Measurements from ENCODE around the gene GNA12. TPM values are rescaled to one million over a fixed set of nuclear protein-coding genes. Genes with fewer than 3 reads are reported as not detected.
"Not testable (repeated sequence)": the region's sequence is repeated elsewhere in the genome, so short reads cannot be mapped to it uniquely, and the experiment has no call there.

The GNA12 gene
- total and polyA plus RNA-seq, 5 donors from 2014 or later: 5.0 to 29.1 (median 7.9) TPM

DNA sequence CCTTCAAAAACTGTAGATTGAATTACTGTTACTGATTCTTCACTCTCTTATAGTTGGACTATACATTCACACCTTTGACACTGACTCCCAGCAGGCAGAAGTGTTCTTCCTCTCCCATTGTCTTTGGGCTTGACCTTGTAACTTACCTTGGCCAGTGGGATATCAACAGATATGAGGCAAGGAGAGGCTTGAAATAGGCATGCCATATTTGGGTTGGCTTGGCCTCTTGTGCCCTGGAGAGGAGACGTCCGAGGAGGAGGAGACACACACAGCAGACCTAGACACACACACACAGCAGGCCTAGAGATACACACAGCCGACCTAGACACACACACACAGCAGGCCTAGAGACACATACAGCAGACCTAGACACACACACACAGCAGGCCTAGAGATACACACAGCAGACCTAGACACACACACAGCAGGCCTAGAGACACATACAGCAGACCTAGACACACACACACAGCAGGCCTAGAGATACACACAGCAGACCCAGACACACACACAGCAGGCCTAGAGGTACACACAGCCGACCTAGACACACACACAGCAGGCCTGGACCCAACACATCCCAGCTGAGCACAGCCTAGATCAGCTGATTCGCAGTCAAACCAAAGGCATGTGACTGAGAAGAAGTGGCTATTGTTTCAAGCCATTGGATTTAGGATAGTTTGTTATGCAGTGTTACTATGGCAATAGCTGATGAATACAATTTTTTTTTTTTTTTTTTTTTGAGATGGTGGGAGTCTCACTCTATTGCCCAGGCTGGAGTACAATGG is 12.5 kb upstream of the GNA12 start:
- Mint-ChIP-seq H3K9me3 (peaks cover 0 to 1% (median 0%) of the 10 kb centered on the region in 7 donors), H3K27me3 (no peaks in the 10 kb centered on the region), H3K4me1 (peaks cover 0 to 7% (median 4%) of the 10 kb centered on the region in 4 donors), H3K36me3 (peaks cover 21% of the 10 kb centered on the region), H3K27ac (peak overlapping the region in 1 of 3 donors; percentile 39), H3K4me3 (no peak overlapping the region)
- peaks cover 4% of the 10 kb centered on the region for H3K4me1 ChIP-seq (ENCODE audit: control insufficient read depth, insufficient read depth, low read length, poor library complexity, severe bottlenecking)
- H3K4me3 ChIP-seq (ENCODE audit: low read depth, low read length): no peak overlapping the region
- H3K27me3 ChIP-seq (ENCODE audit: control insufficient read depth, insufficient read depth, low read length): no peaks in the 10 kb centered on the region
- H3K27ac ChIP-seq (ENCODE audit: insufficient read depth, low read length, poor library complexity, severe bottlenecking): no peak overlapping the region
- DNase-seq (no peak), ATAC-seq (ENCODE audit: low read depth in 2 of 2) (no peak)
- no peaks in the 10 kb centered on the region for H3K9me3 ChIP-seq (ENCODE audit: control insufficient read depth in 2 of 2, low read length in 2 of 2)
- H3K36me3 ChIP-seq (ENCODE audit: control insufficient read depth, insufficient read depth, low read length): no peaks in the 10 kb centered on the region

DNA sequence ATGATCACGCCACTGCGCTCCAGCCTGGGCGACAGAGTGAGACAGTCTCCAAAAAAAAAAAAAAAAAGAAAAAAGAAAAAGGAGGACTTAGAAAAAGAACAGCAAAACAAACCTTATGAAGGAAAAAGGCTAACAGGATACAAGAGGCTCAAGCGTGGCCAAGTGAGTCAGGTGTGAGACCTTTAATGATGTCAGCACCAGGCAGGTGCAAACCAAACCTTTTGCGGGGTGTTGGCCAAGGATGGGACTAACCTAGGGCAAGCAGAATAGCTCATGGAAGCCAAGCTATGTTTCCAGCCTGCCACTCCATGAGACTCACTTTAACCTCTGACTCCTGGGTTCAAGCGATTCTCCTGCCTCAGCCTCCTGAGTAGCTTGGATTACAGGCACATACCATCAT is 11.3 kb upstream of the GNA12 start:
- no peak overlapping the region for H3K4me3 ChIP-seq (ENCODE audit: low read depth, low read length)
- no peak overlapping the region for H3K27ac ChIP-seq (ENCODE audit: insufficient read depth, low read length, poor library complexity, severe bottlenecking)
- no peaks in the 10 kb centered on the region for H3K27me3 ChIP-seq (ENCODE audit: control insufficient read depth, insufficient read depth, low read length)
- Mint-ChIP-seq H3K27ac (no peak overlapping the region), H3K4me3 (no peak overlapping the region), H3K36me3 (peaks cover 17% of the 10 kb centered on the region), H3K9me3 (peaks cover 0 to 1% (median 0%) of the 10 kb centered on the region in 7 donors), H3K4me1 (peaks cover 0 to 13% (median 5%) of the 10 kb centered on the region in 4 donors), H3K27me3 (no peaks in the 10 kb centered on the region)
- H3K9me3 ChIP-seq (ENCODE audit: control insufficient read depth in 2 of 2, low read length in 2 of 2): no peaks in the 10 kb centered on the region
- ATAC-seq (ENCODE audit: low read depth in 2 of 2) (no peak), DNase-seq (no peak)
- no peaks in the 10 kb centered on the region for H3K36me3 ChIP-seq (ENCODE audit: control insufficient read depth, insufficient read depth, low read length)
- peaks cover 8% of the 10 kb centered on the region for H3K4me1 ChIP-seq (ENCODE audit: control insufficient read depth, insufficient read depth, low read length, poor library complexity, severe bottlenecking)

DNA sequence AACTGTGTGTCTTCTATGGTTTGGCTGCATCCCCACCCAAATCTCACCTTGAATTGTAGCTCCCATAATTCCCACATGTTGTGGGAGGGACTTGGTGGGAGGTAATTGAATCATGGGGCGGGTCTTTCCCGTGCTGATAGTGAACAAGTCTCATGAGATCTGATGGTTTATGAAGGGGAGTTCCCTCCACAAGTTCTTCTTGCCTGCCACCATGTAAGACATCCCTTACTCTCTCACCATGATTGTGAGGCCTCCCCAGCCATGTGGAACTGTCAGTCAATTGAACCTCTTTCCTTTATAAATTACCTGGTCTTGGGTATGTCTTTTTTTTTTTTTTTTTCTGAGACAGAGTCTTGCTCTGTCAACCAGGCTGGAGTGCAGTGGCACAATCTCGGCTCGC is 9.4 kb upstream of the GNA12 start:
- not testable (repeated sequence) for H3K36me3 ChIP-seq (ENCODE audit: control insufficient read depth, insufficient read depth, low read length); H3K27ac ChIP-seq (ENCODE audit: insufficient read depth, low read length, poor library complexity, severe bottlenecking); H3K9me3 Mint-ChIP-seq; ATAC-seq (ENCODE audit: low read depth in 2 of 2); H3K27me3 ChIP-seq (ENCODE audit: control insufficient read depth, insufficient read depth, low read length); H3K27ac Mint-ChIP-seq; H3K4me1 ChIP-seq (ENCODE audit: control insufficient read depth, insufficient read depth, low read length, poor library complexity, severe bottlenecking); DNase-seq; H3K4me3 Mint-ChIP-seq; H3K4me3 ChIP-seq (ENCODE audit: low read depth, low read length); H3K27me3 Mint-ChIP-seq; H3K9me3 ChIP-seq (ENCODE audit: control insufficient read depth in 2 of 2, low read length in 2 of 2)
- Mint-ChIP-seq H3K4me1 (peaks cover 0 to 13% (median 5%) of the 10 kb centered on the region in 4 donors), H3K36me3 (peaks cover 11% of the 10 kb centered on the region)

DNA sequence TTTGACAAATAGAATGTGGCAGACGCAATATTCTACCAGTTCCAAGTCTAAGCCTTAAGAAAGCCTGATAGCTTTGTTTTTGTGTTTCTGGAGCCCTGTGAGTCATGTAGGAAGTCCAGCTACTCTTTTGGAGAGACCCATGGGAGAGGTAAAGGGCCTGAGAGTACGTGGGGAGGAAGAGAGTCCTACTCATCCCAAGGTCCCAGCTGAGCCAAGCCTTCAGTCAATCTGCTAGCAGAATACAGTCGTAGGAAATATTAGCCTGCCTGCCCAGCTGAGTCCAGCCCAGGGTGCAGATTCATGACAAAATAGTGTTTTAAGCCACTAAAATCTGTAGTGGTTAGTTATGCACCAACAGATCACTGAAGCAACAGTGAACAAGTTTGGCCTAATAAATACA is 9.0 kb upstream of the GNA12 start:
- Mint-ChIP-seq H3K27me3 (no peaks in the 10 kb centered on the region), H3K4me1 (peaks cover 0 to 13% (median 5%) of the 10 kb centered on the region in 4 donors), H3K36me3 (peaks cover 14% of the 10 kb centered on the region), H3K9me3 (peaks cover 0 to 1% (median 0%) of the 10 kb centered on the region in 7 donors), H3K27ac (no peak overlapping the region), H3K4me3 (no peak overlapping the region)
- DNase-seq: no peak
- Histone ChIP-seq H3K36me3 (ENCODE audit: control insufficient read depth, insufficient read depth, low read length) (no peaks in the 10 kb centered on the region), H3K9me3 (ENCODE audit: control insufficient read depth in 2 of 2, low read length in 2 of 2) (no peaks in the 10 kb centered on the region), H3K27me3 (ENCODE audit: control insufficient read depth, insufficient read depth, low read length) (no peaks in the 10 kb centered on the region), H3K4me3 (ENCODE audit: low read depth, low read length) (no peak overlapping the region), H3K27ac (ENCODE audit: insufficient read depth, low read length, poor library complexity, severe bottlenecking) (no peak overlapping the region), H3K4me1 (ENCODE audit: control insufficient read depth, insufficient read depth, low read length, poor library complexity, severe bottlenecking) (peaks cover 8% of the 10 kb centered on the region)
- ATAC-seq (ENCODE audit: low read depth in 2 of 2): no peak

DNA sequence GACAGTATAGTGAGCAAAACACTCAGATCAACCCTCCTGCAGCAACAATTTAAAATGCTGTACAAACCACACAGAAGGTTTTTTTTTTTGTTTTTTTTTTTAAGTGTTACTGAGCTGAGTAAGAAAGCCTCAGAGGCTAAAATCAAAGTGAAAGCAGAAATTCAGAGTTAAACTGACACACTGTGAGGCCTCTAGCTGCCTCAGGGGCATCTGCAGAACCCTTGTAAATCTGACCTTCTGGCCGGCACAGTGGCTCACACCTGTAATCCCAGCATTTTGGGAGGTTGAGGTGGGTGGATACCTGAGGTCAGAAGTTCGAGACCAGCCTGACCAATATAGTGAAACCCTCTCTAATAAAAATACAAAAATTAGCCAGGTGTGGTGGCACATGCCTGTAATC is 7.4 kb upstream of the GNA12 start:
- peak overlapping the region; percentile 24 for H3K4me3 ChIP-seq (ENCODE audit: low read depth, low read length)
- ATAC-seq (ENCODE audit: low read depth in 2 of 2): peak; percentile 71
- H3K9me3 Mint-ChIP-seq: peaks cover 0 to 1% (median 0%) of the 10 kb centered on the region in 7 donors
- no peaks in the 10 kb centered on the region for H3K36me3 ChIP-seq (ENCODE audit: control insufficient read depth, insufficient read depth, low read length)
- H3K36me3 Mint-ChIP-seq: peaks cover 17% of the 10 kb centered on the region
- peaks cover 8% of the 10 kb centered on the region for H3K4me1 ChIP-seq (ENCODE audit: control insufficient read depth, insufficient read depth, low read length, poor library complexity, severe bottlenecking)
- peaks cover 0 to 11% (median 5%) of the 10 kb centered on the region in 4 donors for H3K4me1 Mint-ChIP-seq
- H3K27me3 Mint-ChIP-seq: no peaks in the 10 kb centered on the region
- H3K27ac Mint-ChIP-seq: peak overlapping the region; percentile 69 to 86 (median 72)
- peak overlapping the region in 3 of 4 donors; percentile 4 to 45 (median 22) for H3K4me3 Mint-ChIP-seq
- H3K27ac ChIP-seq (ENCODE audit: insufficient read depth, low read length, poor library complexity, severe bottlenecking): peak overlapping the region; percentile 61
- no peaks in the 10 kb centered on the region for H3K27me3 ChIP-seq (ENCODE audit: control insufficient read depth, insufficient read depth, low read length)
- peak in 1 of 3 donors; percentile 63 for DNase-seq
- no peaks in the 10 kb centered on the region for H3K9me3 ChIP-seq (ENCODE audit: control insufficient read depth in 2 of 2, low read length in 2 of 2)

DNA sequence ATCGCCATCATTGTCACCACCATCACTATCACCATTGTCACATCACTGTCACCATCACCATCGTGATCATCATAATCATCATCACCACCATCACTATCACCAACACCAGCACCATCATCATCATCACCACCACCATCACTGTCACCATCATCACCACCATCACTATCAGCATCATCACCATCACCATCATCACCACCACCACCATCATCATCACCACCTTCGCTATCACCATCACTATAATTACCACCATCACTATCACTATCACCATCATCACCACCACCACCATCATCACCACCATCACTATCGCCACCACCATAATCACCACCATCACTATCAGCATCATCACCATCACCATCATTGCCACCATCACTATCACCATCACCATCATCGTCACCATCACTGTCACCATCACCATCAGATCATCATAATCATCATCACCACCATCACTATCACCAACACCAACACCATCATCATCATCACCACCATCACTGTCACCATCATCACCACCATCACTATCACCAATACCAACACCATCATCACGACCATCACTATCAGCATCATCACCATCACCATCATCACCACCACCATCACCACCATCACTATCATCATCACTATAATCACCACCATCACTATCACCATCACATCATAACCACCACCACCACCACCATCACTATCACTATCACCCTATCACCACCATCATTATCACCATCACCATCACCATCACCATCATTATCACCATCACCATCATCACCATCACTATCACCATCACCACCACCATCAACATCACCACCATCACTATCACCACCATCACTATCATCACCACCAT is 6.0 kb upstream of the GNA12 start:
- H3K9me3 ChIP-seq (ENCODE audit: control insufficient read depth in 2 of 2, low read length in 2 of 2): no peaks in the 10 kb centered on the region
- peaks cover 8% of the 10 kb centered on the region for H3K4me1 ChIP-seq (ENCODE audit: control insufficient read depth, insufficient read depth, low read length, poor library complexity, severe bottlenecking)
- H3K36me3 ChIP-seq (ENCODE audit: control insufficient read depth, insufficient read depth, low read length): no peaks in the 10 kb centered on the region
- DNase-seq (no peak), ATAC-seq (ENCODE audit: low read depth in 2 of 2) (no peak)
- H3K4me3 ChIP-seq (ENCODE audit: low read depth, low read length): no peak overlapping the region
- H3K27ac Mint-ChIP-seq: no peak overlapping the region
- no peaks in the 10 kb centered on the region for H3K27me3 Mint-ChIP-seq
- H3K4me1 Mint-ChIP-seq: peaks cover 0 to 17% (median 9%) of the 10 kb centered on the region in 4 donors
- no peaks in the 10 kb centered on the region for H3K9me3 Mint-ChIP-seq
- H3K4me3 Mint-ChIP-seq: no peak overlapping the region
- H3K27me3 ChIP-seq (ENCODE audit: control insufficient read depth, insufficient read depth, low read length): no peaks in the 10 kb centered on the region
- H3K27ac ChIP-seq (ENCODE audit: insufficient read depth, low read length, poor library complexity, severe bottlenecking): no peak overlapping the region
- H3K36me3 Mint-ChIP-seq: peaks cover 13% of the 10 kb centered on the region

DNA sequence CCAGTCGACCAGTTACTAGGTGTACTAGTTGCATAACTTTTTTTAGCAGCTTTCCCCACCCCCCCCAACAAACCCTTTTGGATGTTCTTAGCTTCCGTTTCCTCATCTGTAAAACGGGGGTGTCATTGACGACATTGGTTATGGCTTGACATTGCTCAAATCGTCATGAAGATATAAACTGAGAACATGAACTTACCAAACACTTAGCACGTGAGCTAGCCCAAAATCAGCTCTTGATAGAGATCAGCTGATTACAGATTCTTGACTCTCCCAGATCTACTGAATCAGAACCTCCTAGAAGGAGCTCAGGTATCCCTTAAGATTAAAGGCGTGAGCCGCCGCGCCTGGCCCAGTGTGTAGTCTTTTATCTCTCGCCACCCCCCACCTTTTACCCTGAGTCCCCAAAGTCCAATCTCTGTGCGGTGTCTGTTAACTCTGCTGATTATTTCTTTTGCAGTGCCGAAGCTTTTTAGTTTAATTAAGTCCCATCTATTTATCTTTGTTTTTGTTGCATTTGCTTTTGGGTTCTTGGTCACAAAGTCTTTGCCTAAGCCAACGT is 1.0 kb upstream of the GNA12 start:
- Histone ChIP-seq H3K4me3 (ENCODE audit: low read depth, low read length) (peak overlapping the region; percentile 89), H3K27ac (ENCODE audit: insufficient read depth, low read length, poor library complexity, severe bottlenecking) (no peak overlapping the region), H3K4me1 (ENCODE audit: control insufficient read depth, insufficient read depth, low read length, poor library complexity, severe bottlenecking) (peaks cover 17% of the 10 kb centered on the region), H3K36me3 (ENCODE audit: control insufficient read depth, insufficient read depth, low read length) (peaks cover 1% of the 10 kb centered on the region), H3K27me3 (ENCODE audit: control insufficient read depth, insufficient read depth, low read length) (no peaks in the 10 kb centered on the region), H3K9me3 (ENCODE audit: control insufficient read depth in 2 of 2, low read length in 2 of 2) (no peaks in the 10 kb centered on the region)
- Mint-ChIP-seq H3K4me1 (peaks cover 3 to 47% (median 28%) of the 10 kb centered on the region in 4 donors), H3K4me3 (peak overlapping the region; percentile 88 to 96 (median 92)), H3K36me3 (peaks cover 19% of the 10 kb centered on the region), H3K9me3 (no peaks in the 10 kb centered on the region), H3K27me3 (no peaks in the 10 kb centered on the region), H3K27ac (peak overlapping the region; percentile 8 to 27 (median 14))
- no peak for ATAC-seq (ENCODE audit: low read depth in 2 of 2)
- DNase-seq: no peak
